ENCODE results near the gene AK9.
A peak's percentile ranks its signal among the peaks of the same experiment; 100 is the strongest.

AK9 gene

DNA sequence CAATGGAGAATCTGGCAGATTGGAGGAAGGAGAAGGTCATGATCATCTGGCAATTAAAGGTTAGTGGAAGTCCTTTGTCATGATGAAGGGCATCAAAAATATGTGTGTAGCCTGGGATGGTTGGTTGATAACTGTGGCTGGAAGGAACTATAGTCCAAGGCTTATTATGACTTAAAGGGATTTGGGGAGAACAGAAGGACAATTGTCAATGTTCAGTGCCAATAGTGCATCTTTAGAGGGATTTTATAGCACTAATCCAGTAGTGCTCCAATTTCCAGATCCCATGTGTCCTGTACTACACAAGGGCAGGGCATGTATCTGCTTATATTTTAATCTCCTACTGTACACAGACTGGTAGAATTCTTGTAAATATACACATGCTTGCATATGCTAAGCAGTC is 203.0 kb downstream of the AK9 start:
- Histone ChIP-seq H3K27me3 (no peaks in the 10 kb centered on the region), H3K4me3 (no peak overlapping the region), H3K9me3 (no peaks in the 10 kb centered on the region), H3K4me1 (peaks cover 0 to 7% (median 0%) of the 10 kb centered on the region in 4 donors), H3K36me3 (no peaks in the 10 kb centered on the region), H3K27ac (no peak overlapping the region)
- intact Hi-C loops (cut with DNase I; ENCODE audit: low total_unique reads), result no loop called here
- TF ChIP-seq, protein P1, sequence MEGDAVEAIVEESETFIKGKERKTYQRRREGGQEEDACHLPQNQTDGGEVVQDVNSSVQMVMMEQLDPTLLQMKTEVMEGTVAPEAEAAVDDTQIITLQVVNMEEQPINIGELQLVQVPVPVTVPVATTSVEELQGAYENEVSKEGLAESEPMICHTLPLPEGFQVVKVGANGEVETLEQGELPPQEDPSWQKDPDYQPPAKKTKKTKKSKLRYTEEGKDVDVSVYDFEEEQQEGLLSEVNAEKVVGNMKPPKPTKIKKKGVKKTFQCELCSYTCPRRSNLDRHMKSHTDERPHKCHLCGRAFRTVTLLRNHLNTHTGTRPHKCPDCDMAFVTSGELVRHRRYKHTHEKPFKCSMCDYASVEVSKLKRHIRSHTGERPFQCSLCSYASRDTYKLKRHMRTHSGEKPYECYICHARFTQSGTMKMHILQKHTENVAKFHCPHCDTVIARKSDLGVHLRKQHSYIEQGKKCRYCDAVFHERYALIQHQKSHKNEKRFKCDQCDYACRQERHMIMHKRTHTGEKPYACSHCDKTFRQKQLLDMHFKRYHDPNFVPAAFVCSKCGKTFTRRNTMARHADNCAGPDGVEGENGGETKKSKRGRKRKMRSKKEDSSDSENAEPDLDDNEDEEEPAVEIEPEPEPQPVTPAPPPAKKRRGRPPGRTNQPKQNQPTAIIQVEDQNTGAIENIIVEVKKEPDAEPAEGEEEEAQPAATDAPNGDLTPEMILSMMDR (IDR thresholded peaks at IDR 0.05), result no peak
- no peak for DNase-seq

DNA sequence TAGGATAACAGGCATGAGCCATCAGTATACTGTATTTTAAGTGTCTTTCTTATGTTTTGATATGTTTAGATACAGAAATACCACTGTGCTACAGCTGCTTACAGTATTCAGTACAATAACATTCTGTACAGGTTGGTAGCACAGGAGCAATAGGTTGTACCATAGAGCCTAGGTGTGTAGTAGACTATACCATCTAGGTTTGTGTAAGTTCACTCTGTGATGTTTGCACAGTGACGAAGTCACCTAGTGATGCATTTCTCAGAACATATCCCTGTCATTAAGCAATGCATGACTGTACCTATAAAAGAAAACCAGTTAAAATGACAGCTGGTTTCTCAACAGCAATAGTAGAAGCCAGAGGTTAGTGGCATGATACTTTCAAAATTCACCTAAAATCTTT is 204.9 kb downstream of the AK9 start:
- DNase-seq, result no peak
- TF ChIP-seq, protein P1 (IDR thresholded peaks at IDR 0.05), result no peak
- H3K9me3 ChIP-seq, result no peaks in the 10 kb centered on the region
- H3K27ac ChIP-seq, result no peak overlapping the region
- H3K4me1 ChIP-seq, result peaks cover 0 to 21% (median 12%) of the 10 kb centered on the region in 4 donors
- no peak overlapping the region for H3K4me3 ChIP-seq
- intact Hi-C loops (cut with DNase I; ENCODE audit: low total_unique reads), result no loop called here
- no peaks in the 10 kb centered on the region for H3K36me3 ChIP-seq
- H3K27me3 ChIP-seq, result no peaks in the 10 kb centered on the region

DNA sequence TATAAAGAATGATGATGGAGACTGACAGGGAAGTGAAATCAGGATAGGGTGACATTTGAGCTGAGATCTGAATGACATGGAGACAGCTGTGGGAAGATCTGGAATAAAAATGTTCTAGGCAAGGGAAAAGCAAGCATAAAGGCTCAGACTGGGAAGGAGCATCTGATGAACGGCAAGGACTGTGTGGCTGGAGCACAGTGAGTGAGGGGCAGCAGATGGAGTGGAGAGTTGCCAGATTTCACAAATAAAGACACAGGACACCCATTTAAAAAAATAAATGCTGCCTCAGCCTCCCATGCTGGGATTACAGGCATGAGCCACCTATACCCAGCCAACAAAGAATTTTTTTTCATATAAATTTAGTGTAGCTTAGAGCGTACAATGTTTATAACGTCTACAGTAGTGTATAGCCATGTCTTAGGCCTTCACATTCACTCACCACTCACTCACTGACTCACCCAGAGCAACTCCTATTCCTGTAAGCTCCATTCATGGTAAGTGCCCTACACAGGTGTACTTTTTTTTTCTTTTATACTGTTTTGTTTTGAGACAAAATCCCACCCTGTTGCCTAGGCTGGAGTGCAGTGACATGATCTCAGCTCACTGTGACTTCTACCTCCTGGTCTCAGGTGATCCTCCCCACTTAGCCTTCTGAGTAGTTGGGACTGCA is 205.6 kb downstream of the AK9 start:
- Histone ChIP-seq H3K27ac (no peak overlapping the region), H3K4me1 (peaks cover 0 to 28% (median 17%) of the 10 kb centered on the region in 4 donors), H3K27me3 (no peaks in the 10 kb centered on the region), H3K9me3 (no peaks in the 10 kb centered on the region), H3K36me3 (no peaks in the 10 kb centered on the region), H3K4me3 (no peak overlapping the region)
- TF ChIP-seq, protein P1 (IDR thresholded peaks at IDR 0.05), result no peak
- DNase-seq, result no peak
- intact Hi-C loops (cut with DNase I; ENCODE audit: low total_unique reads), result no loop called here

DNA sequence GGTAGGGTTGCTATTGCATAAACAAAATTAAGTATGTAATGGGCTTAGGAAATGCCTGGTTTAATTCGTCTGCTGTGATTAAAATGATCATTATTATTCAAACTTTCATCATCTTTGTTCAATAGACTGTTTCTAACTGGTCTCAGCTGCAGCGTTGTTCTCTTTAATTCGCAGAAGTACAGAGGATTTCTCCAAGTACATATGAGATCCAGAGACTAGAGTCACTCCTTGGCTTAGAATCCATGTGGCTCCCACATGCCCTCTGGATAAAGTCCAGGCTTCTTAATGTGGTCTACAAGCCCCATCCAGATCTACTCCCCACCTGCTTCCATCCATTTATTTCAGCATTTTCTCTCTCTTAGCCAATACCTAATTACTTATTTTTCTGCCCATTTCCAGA is 206.9 kb downstream of the AK9 start:
- no peak for DNase-seq
- Histone ChIP-seq H3K27ac (peak overlapping the region; percentile 71 to 92), H3K4me3 (peak overlapping the region; percentile 99), H3K27me3 (no peaks in the 10 kb centered on the region), H3K4me1 (peaks cover 0 to 41% (median 25%) of the 10 kb centered on the region in 4 donors), H3K9me3 (no peaks in the 10 kb centered on the region), H3K36me3 (no peaks in the 10 kb centered on the region)
- intact Hi-C loops (cut with DNase I; ENCODE audit: low total_unique reads), result no loop called here
- TF ChIP-seq, protein P1 (IDR thresholded peaks at IDR 0.05), result no peak

DNA sequence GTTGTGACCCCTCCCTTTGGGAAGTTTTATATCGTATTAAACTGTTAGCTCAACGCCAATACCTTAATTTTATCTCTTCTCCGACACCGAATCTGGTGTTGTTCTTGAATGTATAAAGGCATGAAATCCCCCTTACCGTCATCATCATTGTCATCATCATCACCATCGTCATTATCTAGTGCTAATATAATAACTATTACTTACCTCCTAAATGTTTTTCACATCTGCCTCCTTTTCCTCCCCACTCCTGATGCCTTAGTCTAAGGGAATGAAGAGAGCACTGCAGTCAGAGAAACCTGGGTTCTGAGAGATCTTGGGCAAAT is 207.3 kb downstream of the AK9 start:
- DNase-seq, result no peak
- intact Hi-C loops (cut with DNase I; ENCODE audit: low total_unique reads), result loop anchor here (2.0 kb wide), 2 partner anchors 29 to 101 kb away; partner anchors contain the start of genes CD164 and MICAL1
- H3K9me3 ChIP-seq, result no peaks in the 10 kb centered on the region
- H3K4me1 ChIP-seq, result peaks cover 0 to 45% (median 29%) of the 10 kb centered on the region in 4 donors
- peak overlapping the region; percentile 99 for H3K4me3 ChIP-seq
- no peaks in the 10 kb centered on the region for H3K27me3 ChIP-seq
- H3K36me3 ChIP-seq, result no peaks in the 10 kb centered on the region
- TF ChIP-seq, protein P1 (IDR thresholded peaks at IDR 0.05), result no peak
- peak overlapping the region; percentile 71 to 92 for H3K27ac ChIP-seq
